UCSD-AML1 (cell line): ENCODE measurements around the gene TXNDC2.
"Not testable (repeated sequence)": the region's sequence is repeated elsewhere in the genome, so short reads cannot be mapped to it uniquely, and the experiment has no call there.

Experiments used
- DNase-seq: peaks from one replicate; lab custom pipeline; 2025; ENCODE audit not compliant: unreplicated experiment; lab: John Stamatoyannopoulos, UW

Gene TXNDC2

GRCh38 chr18:9884090-9884489, 1.7 kb upstream of the TXNDC2 start:
- no peak for DNase-seq

- no peak for DNase-seq
Observed at GRCh38 chr18:9884532-9885140, 1.1 kb upstream of the TXNDC2 start.

GRCh38 chr18:9886005-9886348, 204 bp downstream of the TXNDC2 start:
- no peak for DNase-seq

GRCh38 chr18:9887992-9888391, 2.2 kb downstream of the TXNDC2 start:
- no peak for DNase-seq

- DNase-seq, result no peak
Observed at GRCh38 chr18:9890196-9890595, 4.4 kb downstream of the TXNDC2 start.

GRCh38 chr18:9890957-9891356, 5.2 kb downstream of the TXNDC2 start:
- no peak for DNase-seq

- DNase-seq, result not testable (repeated sequence)
Observed at GRCh38 chr18:9891515-9891914, 5.7 kb downstream of the TXNDC2 start.

GRCh38 chr18:9894454-9895068, 8.8 kb downstream of the TXNDC2 start:
- no peak for DNase-seq

GRCh38 chr18:9897129-9897528, 11.4 kb downstream of the TXNDC2 start:
- no peak for DNase-seq

GRCh38 chr18:9897787-9898291, 12.1 kb downstream of the TXNDC2 start:
- not testable (repeated sequence) for DNase-seq

GRCh38 chr18:9898792-9899549, 13.2 kb downstream of the TXNDC2 start:
- DNase-seq, result no peak

GRCh38 chr18:9899550-9899930, 13.8 kb downstream of the TXNDC2 start:
- DNase-seq, result not testable (repeated sequence)

GRCh38 chr18:9900699-9901098, 14.9 kb downstream of the TXNDC2 start:
- DNase-seq, result no peak

- no peak for DNase-seq
Observed at GRCh38 chr18:9901377-9901776, 15.6 kb downstream of the TXNDC2 start.

GRCh38 chr18:9902264-9902663, 16.5 kb downstream of the TXNDC2 start:
- DNase-seq, result not testable (repeated sequence)

GRCh38 chr18:9902832-9903231, 17.1 kb downstream of the TXNDC2 start:
- DNase-seq, result no peak

GRCh38 chr18:9905401-9905922, 19.7 kb downstream of the TXNDC2 start:
- DNase-seq, result no peak

- no peak for DNase-seq
Observed at GRCh38 chr18:9906481-9906880, 20.7 kb downstream of the TXNDC2 start.

- DNase-seq, result no peak
Observed at GRCh38 chr18:9907867-9908266, 22.1 kb downstream of the TXNDC2 start.

- no peak for DNase-seq
Observed at GRCh38 chr18:9910071-9910470, 24.3 kb downstream of the TXNDC2 start.

- no peak for DNase-seq
Observed at GRCh38 chr18:9910661-9911060, 24.9 kb downstream of the TXNDC2 start.

GRCh38 chr18:9911226-9911625, 25.5 kb downstream of the TXNDC2 start:
- DNase-seq, result no peak
